GM19238 (cell line): ENCODE results near the gene RARRES2.
"Not testable (repeated sequence)": the region's sequence is repeated elsewhere in the genome, so short reads cannot be mapped to it uniquely, and the experiment has no call there.

Experiments
- DNase-seq: peaks from one replicate; pipeline ENCODE4 v3.0.0; 2011; ENCODE audit warnings: low spot score; ENCODE audit not compliant: insufficient read length

RARRES2 gene

DNA sequence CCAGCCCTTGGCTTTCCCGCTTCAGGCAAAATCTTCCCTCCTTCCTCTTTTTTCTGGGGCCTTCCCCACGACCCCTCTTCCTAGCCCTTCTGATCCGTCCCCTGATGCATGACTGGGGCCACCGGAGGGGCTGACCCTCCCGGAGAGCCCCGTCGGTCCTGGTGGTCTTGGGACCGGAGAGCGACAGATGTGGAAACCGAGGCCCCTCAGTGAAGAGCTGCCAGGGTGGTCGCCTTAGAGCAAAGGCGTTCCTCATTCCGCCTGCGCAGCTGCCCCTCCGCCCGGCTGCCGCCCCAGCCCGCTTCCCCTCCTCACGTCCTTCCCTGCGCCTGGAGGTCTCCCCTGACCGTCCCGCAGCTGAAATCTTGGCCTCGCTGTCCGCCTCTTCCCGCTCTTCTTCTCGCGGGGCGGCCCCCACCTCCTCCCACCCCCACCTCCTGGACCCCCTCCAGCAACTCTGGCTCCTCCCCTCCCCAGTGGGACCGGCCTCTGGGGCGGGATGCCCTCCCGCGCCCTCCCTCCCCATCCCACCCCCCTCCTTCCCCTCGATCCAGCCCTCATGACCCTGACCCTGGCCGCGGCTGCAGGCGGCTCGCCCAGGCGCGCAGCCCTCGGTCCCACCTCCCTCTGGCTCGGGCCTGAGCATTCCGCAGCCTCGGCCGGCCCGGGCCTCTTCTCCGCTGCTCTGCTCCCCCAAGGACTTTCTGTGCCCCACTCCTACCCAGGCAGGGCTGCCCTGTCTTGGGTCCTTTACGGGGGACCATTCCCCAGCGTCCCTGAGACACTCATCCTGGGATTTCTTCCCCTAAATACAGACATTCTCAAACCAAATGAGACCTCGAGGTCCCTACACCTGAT lies at the start of gene RARRES2:
RARRES2 (minus strand) TSS at position 367 of the 858 bp plus-strand sequence. CDS start 1,020 bp downstream, outside the sequence.
- DNase-seq: no peak

DNA sequence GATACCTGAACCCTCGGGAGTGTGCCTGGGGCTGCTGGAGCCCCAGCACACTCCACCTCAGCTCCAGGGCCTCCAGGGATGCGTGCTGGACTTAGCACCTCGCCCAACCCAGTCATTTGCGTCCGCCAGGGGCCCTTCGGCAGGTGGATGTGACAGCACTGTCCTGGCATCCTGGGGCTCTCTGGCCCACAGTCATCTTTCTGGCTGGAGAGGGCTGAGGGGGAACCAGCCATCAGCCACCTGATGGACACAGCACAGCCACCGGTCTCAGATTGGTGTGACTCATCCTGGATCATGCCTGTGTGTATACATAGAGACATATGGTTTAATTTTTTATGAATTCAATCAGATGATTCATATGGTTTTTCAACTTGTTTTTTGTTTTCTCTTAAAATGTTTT lies 48.8 kb upstream of the RARRES2 start:
- no peak for DNase-seq

DNA sequence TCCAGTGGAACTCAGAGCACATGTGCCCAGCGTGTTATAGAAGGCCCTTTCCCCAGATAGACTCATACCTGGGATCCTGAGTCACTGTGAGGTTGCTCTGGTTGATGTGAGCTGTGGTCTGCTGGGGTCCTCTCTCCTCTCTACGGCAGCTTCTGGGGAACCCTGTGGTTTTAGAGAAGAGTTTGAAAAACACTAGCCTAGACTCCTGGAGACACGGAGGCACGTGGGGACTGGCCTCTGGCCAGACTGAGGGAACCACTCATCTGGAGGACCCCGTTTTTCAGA lies 48.0 kb upstream of the RARRES2 start:
- no peak for DNase-seq

DNA sequence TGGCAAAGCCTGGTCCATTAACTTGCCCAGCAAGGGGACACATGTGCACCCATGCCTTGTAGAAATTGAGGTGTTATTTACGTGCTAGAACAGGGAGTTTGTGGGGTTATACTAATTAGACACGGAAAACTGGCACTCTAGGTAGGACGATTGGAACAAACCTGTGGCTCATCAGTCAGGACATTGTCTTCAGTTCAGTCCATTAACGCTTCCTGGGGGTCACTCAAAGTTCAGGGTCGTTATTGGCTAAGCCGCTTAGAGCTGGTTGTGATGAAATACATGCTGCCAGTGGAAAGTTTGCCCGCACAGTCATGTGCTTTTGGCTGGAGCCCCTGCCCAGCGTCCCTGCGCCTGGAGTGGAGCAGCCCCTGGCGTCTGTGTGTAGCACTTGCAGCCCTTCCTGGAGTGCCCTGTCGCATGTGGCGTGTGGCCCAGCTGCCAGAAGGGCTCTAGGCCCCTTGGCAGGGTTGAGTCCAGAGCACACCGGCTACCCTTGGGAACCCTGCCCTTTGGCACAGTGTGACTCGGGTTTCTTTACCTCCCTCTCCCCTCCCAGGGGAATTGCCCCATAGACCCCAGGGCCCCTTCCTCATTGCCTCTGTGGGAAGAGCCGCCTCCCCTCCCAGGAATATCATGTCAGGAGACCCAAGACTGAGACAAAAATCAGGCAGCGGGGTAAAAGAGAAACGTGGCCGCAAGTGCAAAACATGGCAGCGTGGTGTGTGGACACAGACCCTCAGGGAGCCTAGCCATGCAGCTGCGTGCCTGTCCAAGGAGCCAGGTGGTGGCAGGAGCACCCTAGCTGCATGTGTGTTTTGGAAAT lies 47.5 kb upstream of the RARRES2 start:
- DNase-seq: no peak

DNA sequence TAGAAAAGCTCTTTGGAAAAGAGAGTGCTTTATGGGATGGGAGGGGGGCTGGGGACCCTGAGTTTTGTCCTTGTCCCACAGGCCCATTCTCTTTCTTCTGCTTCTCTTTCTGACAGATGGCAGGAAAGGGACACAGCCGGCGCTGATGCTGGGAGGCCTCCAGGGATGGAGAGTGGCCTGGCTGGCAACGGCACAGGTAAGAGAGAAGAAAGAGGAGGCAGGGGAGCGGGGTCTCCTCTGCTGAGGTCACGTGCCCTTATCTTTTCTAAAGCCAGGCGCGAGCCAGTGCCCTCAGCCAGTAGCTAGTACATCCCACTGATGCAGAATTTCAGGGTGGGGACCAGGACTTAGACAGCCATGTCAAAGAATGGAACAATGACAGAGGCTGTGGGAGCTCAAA lies 46.9 kb upstream of the RARRES2 start:
- DNase-seq: no peak

DNA sequence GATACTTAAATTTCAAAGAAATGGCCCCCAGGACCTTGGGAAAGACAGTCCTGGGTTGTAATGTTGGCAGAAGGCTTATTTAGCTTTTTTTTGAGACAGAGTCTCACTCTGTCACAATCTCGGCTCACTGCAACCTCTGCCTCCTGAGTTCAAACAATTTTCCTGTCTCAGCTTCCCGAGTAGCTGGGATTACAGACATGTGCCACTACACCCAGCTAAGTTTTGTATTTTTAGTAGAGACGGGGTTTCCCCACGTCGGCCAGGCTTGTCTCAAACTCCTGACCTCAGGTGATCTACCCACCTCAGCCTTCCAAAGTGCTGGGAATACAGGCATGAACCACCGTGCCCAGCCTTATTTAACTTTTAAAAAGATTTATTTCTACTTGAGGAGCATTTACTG lies 44.5 kb upstream of the RARRES2 start:
- not testable (repeated sequence) for DNase-seq

DNA sequence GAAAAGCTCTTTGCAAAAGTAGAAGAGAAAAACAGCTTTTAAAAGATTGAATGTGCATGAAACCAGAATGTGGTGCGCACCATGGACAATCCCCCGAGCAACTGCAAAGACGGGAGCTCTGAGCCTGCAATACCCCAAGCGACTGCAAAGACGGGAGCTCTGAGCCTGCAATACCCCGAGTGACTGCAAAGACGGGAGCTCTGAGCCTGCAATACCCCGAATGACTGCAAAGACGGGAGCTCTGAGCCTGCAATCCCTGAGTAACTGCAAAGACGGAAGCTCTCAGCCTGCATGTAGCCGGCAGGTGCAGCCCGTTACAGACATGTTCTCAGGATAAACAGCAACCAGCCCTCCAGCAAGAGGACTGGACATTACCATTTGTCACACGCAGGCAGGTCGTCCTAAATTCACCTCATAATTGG lies 43.9 kb upstream of the RARRES2 start:
- DNase-seq: no peak

DNA sequence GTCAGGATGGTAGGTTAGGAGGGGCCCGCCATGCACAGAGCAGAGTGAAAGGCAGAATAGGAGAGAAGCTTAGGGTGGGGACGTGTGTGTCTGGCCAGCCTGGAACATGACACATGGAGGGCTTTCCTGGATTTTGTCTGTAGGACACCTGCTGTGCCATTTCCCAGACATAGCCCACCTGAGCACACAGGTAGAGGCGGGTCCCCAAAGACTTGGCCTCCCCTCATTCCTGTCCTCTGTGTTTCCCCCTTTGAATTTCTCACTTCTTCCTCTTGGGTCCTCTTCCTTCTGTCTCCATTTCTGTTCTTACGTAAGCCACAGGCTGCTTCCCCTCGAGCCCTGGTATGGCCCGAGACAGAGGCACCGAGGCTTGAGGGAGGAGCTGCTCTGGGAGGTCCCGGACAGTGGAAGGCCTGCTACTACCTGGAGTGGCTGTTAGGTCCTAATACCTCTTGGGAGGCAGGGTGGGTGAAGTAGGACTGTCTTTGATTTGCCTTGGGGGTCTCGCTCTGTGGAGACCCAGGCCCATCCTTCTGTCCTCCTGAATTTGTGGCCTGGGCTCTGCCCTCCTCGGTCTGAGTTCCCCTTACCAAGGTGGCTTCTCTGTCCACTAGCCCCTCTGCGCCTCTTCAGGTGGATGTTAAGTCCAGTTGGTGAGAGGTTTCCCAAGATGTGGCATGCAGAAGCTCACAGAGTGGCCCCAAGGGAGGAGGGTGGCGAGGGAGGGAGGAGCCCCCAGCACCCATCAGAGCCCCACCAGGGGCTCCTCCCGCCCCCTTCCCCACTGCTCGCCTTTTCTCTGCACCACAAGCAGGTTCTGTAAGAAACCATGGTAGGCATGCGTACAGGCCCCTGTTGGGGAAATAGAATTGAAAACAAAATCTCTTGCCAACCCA lies 43.2 kb upstream of the RARRES2 start:
- DNase-seq: no peak

DNA sequence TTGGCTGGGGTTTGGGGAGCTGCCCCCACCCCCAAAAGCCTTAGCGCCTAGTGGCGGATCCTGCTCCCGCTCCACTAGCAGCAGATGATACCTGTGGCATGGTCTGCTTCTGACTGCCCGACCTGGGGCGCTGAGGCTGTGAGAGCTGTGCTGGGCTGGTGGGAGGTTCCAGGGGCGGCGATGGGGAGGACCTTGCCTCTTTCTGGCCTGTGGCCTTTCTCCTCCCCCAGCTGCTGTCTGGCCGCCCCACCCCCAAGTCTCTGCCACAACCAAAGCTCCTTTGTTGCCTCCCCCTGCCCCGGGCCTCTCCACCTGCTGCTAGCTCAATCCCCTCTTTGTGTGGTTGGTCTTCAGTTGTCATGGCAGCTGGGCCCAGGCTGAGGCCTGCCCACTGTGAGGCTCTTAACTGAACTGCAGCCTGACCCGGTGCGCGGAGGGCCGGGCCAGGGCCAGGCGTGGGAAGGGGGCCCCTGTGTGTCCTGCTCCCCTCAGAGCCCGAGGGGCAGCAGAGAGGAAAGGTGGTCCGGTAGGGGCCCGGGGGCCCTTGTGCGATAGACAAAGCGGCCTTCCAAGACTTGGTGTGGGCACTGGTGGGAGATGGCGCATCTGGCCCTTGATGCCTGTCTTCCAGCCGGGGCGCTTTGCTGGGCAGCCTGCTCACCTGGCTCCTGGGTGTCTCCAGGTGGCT lies 42.4 kb upstream of the RARRES2 start:
- DNase-seq: no peak

DNA sequence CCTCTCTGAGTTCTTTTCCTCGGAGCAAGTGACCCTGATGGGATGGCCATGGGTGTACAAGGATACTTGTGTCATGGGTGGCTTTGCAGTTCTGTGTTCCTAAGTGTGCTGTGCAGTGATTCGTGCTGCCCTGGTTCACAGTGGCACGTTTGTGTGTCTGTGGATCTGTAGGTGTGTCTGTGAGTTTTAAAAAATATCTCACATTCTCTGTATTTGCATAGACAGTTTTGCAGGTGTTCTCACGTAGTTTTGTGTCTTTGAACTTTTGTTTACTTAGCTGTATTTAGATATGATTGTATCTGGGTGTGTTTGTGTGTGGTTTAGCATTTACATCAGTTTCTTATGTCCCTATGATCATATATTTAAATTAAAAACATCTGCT lies 41.4 kb upstream of the RARRES2 start:
- DNase-seq: no peak

DNA sequence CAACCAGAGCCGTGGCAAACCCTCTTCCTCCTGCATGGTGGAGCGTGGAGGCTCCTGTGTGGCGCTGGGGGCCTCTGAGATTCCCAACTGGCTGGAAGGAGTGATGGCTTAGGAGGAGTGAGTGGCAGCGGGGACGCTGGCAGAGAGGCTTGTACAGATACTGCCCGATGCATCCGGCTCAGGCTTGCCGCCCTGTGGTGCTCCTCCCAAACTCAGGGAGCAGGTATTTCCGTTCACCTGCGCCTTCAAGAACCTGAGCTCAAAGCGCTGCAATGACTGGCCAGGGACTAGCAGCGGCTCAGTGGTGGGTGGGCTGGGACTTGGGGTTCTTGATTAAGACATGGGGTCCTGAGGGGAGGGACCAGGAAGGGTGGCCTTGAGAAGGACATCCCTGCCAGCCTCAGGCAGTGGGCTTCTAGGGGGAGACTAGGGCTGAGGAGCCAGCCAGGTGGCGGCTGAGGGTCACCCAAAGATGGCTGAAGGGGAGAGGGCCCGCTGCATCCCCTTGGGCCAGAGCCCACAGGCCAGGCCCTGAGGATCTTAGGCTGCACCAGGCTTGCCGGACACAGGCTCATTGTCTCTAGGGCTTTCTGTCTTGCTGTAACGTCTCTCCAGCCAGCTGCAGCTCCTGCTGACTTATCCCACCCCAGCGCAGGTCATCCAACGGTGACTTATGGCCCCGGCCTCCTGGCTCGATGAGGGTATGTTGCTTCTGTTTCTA lies 40.9 kb upstream of the RARRES2 start:
- DNase-seq: no peak

DNA sequence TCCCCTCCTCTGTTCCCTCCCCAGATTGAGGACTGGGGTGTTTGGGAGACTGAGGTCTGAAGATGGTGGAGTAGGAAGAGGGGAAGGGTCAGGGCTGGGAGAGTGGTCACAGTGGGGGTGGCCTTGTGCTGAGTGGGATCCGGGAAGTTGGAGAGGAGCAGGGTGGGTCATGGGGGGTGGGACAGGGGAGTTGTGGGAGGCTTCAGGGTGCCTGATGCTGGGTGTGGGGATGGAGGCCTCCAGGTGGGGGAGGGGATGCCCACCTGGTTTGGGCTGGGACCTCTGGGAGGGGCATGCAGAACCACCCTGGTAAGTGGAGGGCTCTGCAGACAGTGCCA lies 40.3 kb upstream of the RARRES2 start:
- no peak for DNase-seq

DNA sequence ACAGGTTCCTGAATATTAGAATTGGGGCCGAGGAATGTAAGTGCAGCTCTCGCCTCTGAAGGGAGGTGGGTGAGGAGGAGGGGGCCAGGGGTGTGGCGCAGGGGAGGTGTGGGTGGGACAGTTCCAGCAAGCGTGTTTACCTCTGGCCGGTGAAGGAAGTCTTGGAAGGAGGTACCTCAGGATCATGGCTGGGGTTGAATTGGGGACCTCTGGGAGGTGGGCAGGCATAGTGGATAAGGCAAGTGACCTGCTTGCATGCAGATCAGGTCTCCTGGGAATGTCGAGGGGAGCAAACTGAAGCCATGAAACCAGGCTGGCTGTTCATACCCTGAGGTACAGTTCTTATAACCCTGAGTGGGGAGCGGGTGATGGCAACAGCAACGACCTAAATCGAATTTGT lies 39.7 kb upstream of the RARRES2 start:
- no peak for DNase-seq

DNA sequence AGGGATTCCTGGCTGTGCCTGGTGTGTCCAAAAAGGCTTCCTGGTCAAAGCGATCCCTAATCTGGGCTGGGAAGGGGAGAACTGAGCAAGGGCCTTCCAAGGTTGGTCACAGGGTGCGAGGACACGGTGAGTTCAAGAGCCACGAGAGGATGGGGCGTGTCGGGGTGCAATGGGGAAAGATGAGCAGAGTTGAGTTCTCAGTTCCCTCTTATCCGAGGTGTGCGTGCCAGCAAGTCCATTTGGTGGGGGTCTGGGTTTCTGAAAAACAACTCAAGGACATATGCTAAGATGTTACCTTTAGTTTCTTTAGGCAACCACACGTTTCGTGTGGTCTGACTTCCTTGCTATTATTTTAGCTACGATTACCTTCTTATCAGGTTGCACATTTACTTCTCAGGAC lies 39.0 kb upstream of the RARRES2 start:
- DNase-seq: peak; percentile 49

DNA sequence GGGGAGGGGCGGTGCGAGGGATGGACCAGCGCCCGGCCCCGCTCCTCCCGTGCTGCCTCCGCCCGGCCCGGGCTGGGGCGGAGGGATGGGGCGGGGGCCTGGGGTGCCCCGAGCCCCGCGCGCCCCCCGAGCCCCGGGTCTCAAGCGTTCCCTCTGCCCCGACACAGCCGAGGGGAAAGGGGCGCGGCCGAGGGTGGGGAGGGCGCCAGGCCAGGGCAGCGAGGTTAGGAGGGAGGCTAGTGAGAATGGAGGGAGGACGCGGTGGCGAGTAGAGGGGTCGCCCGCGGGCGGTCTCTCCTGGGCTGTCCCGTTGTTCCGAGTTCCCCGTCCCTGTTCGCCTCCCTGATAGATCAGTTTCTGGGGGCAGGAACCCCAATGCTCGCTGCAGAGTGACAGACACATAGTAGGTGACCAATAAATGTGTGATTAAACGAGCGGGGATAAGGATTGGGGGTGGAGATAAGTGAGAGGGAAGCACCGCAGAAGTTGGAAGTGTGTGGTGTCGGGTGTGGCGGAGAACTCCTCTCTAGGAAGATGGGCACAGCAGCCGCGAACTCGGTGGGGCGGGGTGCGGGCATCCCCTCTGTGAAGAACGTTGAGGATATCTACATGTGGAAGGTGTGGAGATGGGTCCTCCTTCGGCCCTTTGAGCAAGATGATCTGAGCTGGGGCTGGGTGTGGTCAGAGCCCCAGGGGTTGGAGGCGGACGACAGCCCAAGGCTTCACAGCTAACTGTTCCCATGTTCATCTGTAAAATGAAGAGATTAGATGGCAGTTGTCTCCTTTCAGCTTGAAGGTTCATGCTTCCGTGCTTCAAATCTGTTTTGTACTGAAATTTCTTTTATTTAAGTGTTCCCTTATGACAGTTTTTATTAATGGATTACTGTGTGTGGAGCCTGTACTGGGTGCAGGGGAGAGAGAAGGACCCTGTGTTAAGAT lies 38.3 kb upstream of the RARRES2 start:
- DNase-seq: peak; percentile 41

DNA sequence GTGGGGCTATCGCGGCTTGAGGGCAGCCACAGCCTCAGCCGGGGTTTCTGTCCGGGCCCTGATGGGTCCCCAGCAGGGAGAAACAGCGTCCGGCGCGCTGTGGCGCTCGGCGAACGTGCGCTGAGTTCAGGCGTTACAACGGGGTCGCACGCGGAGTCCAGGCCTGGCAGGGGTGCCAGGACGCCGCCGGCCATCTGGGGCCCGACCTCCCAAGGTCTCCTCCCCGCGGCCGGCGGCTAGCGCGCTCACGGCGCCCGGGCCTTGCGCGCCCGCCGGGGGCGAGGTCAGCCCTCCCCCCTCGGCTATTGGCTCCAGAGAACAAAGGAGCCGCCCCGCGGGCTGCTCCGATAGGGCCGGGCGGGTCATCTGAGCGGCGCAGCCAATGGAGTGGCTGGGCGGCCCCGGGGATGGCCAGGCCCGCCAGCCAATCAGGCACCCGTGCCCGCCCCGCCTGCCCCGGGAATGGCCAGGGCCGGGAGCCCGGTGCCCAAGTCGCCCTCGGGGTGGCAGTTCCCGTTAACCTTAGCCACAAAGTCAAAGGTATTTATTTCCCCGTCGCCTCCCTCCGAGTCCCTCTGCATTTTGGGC lies 37.5 kb upstream of the RARRES2 start, which contains the start of gene ZNF775:
ZNF775 (plus strand) TSS at position 478 of the 588 bp plus-strand sequence. CDS start 9,141 bp downstream, outside the sequence.
- peak; percentile 99 for DNase-seq

DNA sequence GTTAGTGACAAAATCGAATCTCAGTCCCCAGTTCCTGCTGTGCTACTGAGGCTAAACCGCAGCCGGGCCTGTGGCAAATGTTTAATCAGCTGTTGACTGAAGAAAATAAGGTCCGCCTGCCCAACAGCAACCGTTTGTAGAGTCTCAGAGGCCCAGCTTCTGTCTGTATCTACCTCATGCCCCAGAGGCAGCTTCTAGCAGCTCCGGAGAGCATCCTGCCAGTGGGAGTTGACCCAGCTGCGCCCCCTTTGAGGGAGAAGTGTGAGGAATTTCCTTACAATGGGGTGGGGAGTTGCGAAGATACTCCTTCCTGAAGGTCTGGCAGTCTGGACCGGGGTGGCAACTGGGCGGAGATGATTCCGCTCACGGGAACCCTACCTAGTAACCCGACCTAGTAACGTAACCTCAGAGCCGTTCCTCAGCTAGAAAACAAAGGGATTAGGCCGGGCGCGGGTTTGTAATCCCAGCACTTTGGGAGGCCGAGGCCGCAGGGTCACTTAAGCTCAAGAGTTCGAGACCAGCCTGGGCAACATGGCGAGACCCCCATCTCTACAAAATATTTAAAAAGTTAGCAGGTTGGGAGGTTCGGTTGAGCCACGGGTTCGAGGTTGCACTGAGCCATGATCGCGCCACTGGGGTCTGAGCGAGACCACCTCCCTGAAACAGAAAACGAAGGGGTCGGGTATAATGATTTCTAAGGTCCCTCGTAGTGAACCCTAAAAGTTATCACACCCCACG lies 36.9 kb upstream of the RARRES2 start:
- DNase-seq: peak; percentile 50

DNA sequence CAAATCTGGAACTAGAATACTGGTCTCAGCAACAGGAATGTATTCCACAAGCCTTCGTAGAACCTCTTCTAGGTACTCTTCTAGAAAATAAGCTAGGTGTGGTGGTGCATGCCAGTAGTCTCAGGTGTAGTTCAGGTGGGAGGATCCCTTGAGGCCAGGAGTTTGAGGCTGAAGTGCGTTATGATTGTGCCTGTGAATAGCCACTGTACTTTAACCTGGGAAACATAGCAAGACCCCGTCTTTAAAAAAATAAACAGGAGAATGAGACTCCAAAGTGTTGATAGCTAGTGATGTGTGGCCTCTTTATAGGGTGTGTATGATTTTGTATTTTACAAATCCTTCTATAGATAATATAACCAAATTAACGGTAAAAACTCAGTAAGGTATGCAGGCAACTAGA lies 36.2 kb upstream of the RARRES2 start:
- DNase-seq: no peak
